ENCODE measurements around the gene PRDM16. TPM values are rescaled to one million over a fixed set of nuclear protein-coding genes. Genes with fewer than 3 reads are reported as not detected.
"Not testable (repeated sequence)": the region's sequence is repeated elsewhere in the genome, so short reads cannot be mapped to it uniquely, and the experiment has no call there.

Gene PRDM16
- total RNA-seq, 1 experiment from 2014 or later, result 6.1 TPM

- TF ChIP-seq, protein P1, sequence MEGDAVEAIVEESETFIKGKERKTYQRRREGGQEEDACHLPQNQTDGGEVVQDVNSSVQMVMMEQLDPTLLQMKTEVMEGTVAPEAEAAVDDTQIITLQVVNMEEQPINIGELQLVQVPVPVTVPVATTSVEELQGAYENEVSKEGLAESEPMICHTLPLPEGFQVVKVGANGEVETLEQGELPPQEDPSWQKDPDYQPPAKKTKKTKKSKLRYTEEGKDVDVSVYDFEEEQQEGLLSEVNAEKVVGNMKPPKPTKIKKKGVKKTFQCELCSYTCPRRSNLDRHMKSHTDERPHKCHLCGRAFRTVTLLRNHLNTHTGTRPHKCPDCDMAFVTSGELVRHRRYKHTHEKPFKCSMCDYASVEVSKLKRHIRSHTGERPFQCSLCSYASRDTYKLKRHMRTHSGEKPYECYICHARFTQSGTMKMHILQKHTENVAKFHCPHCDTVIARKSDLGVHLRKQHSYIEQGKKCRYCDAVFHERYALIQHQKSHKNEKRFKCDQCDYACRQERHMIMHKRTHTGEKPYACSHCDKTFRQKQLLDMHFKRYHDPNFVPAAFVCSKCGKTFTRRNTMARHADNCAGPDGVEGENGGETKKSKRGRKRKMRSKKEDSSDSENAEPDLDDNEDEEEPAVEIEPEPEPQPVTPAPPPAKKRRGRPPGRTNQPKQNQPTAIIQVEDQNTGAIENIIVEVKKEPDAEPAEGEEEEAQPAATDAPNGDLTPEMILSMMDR (IDR thresholded peaks at IDR 0.05 in 2 of 3, conservative IDR thresholded peaks at IDR 0.05 in 1 of 3; ENCODE audit: borderline replicate concordance in 1 of 3, insufficient read depth in 1 of 3, low read depth in 2 of 3, low read length in 2 of 3), result no peak
These were observed 95.7 kb downstream of the PRDM16 start (continued) for GRCh38 chr1:3164671-3165070.

DNA sequence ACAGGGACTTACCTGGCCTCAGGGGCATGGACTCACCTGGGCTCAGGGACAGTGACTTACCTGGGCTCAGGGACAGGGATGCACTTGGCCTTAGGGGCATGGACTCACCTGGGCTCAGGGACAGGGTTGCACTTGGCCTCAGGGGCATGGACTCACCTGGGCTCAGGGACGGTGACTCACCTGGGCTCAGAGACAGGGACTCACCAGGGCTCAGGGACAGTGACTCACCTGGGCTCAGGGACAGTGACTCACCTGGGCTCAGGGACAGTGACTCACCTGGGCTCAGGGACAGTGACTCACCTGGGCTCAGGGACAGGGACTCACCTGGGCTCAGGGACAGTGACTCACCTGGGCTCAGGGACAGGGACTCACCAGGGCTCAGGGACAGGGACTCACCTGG, 96.2 kb downstream of the PRDM16 start:
- H3K4me1 ChIP-seq (ENCODE audit: control insufficient read depth in 1 of 2, insufficient read depth in 2 of 2, low read length in 2 of 2); H3K4me3 ChIP-seq (replicated peaks in 1 of 2; ENCODE audit: low read depth in 1 of 2, low read length in 2 of 2); H3K9me2 ChIP-seq (ENCODE audit: insufficient read depth); BruUV-seq (replicated peaks); CTCF ChIA-PET; intact Hi-C loops (cut with micrococcal nuclease); H3K79me2 ChIP-seq (ENCODE audit: insufficient read depth, low read length); H3K9ac ChIP-seq (ENCODE audit: low read length); H4K20me1 ChIP-seq (ENCODE audit: insufficient read depth); H3K36me3 ChIP-seq (ENCODE audit: control insufficient read depth in 1 of 2, insufficient read depth in 2 of 2, low read length in 2 of 2); H3K9me3 ChIP-seq (ENCODE audit: control insufficient read depth in 1 of 2, insufficient read depth in 1 of 2, low read depth in 1 of 2, low read length in 2 of 2); RAD21 ChIA-PET (ENCODE audit: low non-redundant PET in 1 of 2, low total read pairs in 2 of 2, uncharacterized antibody in 2 of 2, unreplicated experiment in 2 of 2); H3K27me3 ChIP-seq (ENCODE audit: insufficient read depth, low read length); H3K4me2 ChIP-seq (ENCODE audit: low read length); POLR2A ChIA-PET; H2AFZ ChIP-seq (ENCODE audit: low read depth, low read length, poor library complexity, severe bottlenecking); ATAC-seq: not testable (repeated sequence)
- peak overlapping the region; percentile 69 for H3K27ac ChIP-seq (ENCODE audit: low read depth, low read length)
- TF ChIP-seq JUND (IDR thresholded peaks at IDR 0.05) (peak; percentile 67), FOSL1 (IDR thresholded peaks at IDR 0.05; ENCODE audit: low read depth) (peak; percentile 66)
- DNase-seq (ENCODE audit: low read depth, low spot score), result peak; percentile 32

- CTCF ChIA-PET, result no interaction called here
- no TSS peak for BruUV-seq (replicated peaks)
- no peaks in the 10 kb centered on the region for H3K79me2 ChIP-seq (ENCODE audit: insufficient read depth, low read length)
These were observed 97.4 kb downstream of the PRDM16 start for GRCh38 chr1:3166206-3166918.

More at GRCh38 chr1:3166206-3166918, 97.4 kb downstream of the PRDM16 start:
- intact Hi-C loops (cut with micrococcal nuclease), result no loop called here
- peak overlapping the region; percentile 55 for H3K27ac ChIP-seq (ENCODE audit: low read depth, low read length)
- TF ChIP-seq CEBPB (IDR thresholded peaks at IDR 0.05; ENCODE audit: low read depth) (no peak), MAX (IDR thresholded peaks at IDR 0.05) (no peak), ATF3 (IDR thresholded peaks at IDR 0.05) (no peak), TCF7L2 (IDR thresholded peaks at IDR 0.05; ENCODE audit: borderline replicate concordance, extremely low read depth, insufficient read depth, insufficient read length) (no peak), JUND (IDR thresholded peaks at IDR 0.05) (no peak), REST (IDR thresholded peaks at IDR 0.05; ENCODE audit: low read depth) (no peak), POLR2AphosphoS5 (IDR thresholded peaks at IDR 0.05; ENCODE audit: low read depth, low read length) (no peak), EZH2 (IDR thresholded peaks at IDR 0.05) (no peak)
- H3K9ac ChIP-seq (ENCODE audit: low read length), result no peak overlapping the region
- H3K36me3 ChIP-seq (ENCODE audit: control insufficient read depth in 1 of 2, insufficient read depth in 2 of 2, low read length in 2 of 2), result no peaks in the 10 kb centered on the region
- H3K9me3 ChIP-seq (ENCODE audit: control insufficient read depth in 1 of 2, insufficient read depth in 1 of 2, low read depth in 1 of 2, low read length in 2 of 2), result no peaks in the 10 kb centered on the region
- no peaks in the 10 kb centered on the region for H3K27me3 ChIP-seq (ENCODE audit: insufficient read depth, low read length)
- no peak overlapping the region for H2AFZ ChIP-seq (ENCODE audit: low read depth, low read length, poor library complexity, severe bottlenecking)
- ATAC-seq (no peak), DNase-seq (ENCODE audit: low read depth, low spot score) (no peak)
- H4K20me1 ChIP-seq (ENCODE audit: insufficient read depth), result no peaks in the 10 kb centered on the region
- no peaks in the 10 kb centered on the region; a peak in 1 of 4 replicates for H3K4me1 ChIP-seq (ENCODE audit: control insufficient read depth in 1 of 2, insufficient read depth in 2 of 2, low read length in 2 of 2)
- H3K9me2 ChIP-seq (ENCODE audit: insufficient read depth), result no peaks in the 10 kb centered on the region
- ChIA-PET RAD21 (ENCODE audit: low non-redundant PET in 1 of 2, low total read pairs in 2 of 2, uncharacterized antibody in 2 of 2, unreplicated experiment in 2 of 2) (no interaction called here), POLR2A (no interaction called here)
- no peak overlapping the region for H3K4me2 ChIP-seq (ENCODE audit: low read length)
- no peak overlapping the region for H3K4me3 ChIP-seq (replicated peaks in 1 of 2; ENCODE audit: low read depth in 1 of 2, low read length in 2 of 2)
